Measurements from ENCODE around the gene NKAIN4.
A peak's percentile ranks its signal among the peaks of the same experiment; 100 is the strongest.

NKAIN4 gene

GRCh38 chr20:63254232-63254605 lies at the start of gene NKAIN4:
TSS of gene NKAIN4 (minus strand) at chr20:63254463. CDS start at chr20:63254450, 13 bp downstream.
- H3K9me3 ChIP-seq (ENCODE audit: control insufficient read depth, insufficient read depth, low read length), result no peaks in the 10 kb centered on the region
- peak within 1 kb of the TSS; percentile 50 for H3K9ac ChIP-seq (ENCODE audit: low read depth, low read length)
- H3K4me1 ChIP-seq (ENCODE audit: insufficient read depth, low read length), result peaks cover 9% of the 10 kb centered on the region; the same call in 1 of the 2 replicates
- no peaks in the 10 kb centered on the region for H3K36me3 ChIP-seq (ENCODE audit: insufficient read depth, low read length)

DNA sequence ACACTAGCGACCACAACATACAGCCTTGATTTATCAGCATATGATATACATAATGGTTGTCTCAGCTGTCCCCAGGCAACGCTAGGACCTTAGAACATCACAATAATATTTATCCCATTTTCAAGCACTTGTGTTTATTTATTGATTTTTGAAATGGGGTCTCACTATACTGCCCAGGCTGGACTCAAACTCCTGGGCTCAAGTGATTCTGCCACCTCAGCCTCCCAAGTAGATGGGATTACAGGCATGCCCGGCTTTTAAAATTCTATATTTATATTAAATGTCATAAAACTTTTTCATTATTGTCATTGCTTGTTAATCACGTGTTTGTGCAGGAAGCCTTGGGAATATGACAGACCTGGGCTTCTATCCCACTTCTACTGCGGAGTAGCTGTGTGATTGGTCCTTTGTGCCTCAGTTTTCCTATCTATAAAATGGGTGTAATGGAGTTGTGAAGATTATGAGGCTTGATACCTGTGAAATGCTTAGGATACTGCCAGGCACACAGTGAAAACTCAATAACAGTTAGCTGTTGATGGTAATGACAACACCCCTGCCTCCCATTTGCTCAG lies 48.9 kb upstream of the NKAIN4 start:
- H3K9ac ChIP-seq (ENCODE audit: low read depth, low read length), result no peak overlapping the region
- no peaks in the 10 kb centered on the region for H3K9me3 ChIP-seq (ENCODE audit: control insufficient read depth, insufficient read depth, low read length)
- no peaks in the 10 kb centered on the region for H3K4me1 ChIP-seq (ENCODE audit: insufficient read depth, low read length)
- no peaks in the 10 kb centered on the region for H3K36me3 ChIP-seq (ENCODE audit: insufficient read depth, low read length)

DNA sequence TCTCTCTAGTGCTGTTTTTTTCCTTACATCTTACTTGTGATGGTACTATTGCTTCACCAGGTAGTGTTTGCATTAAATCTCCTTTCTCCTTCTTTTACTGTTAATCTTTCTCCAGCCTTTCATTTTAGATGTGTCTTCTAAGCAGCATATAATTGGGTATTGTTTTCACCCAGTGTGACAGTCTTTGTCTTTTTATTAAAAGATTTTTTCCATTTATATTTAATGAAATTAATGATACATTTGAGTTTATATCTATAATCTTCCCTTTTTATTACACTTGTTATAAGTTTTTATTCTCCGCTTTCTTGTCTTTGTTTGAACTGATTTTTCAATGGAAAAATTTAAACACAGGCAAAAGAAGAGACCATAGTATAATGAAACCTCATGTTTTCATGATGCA lies 47.4 kb upstream of the NKAIN4 start:
- Histone ChIP-seq H3K36me3 (ENCODE audit: insufficient read depth, low read length) (no peaks in the 10 kb centered on the region), H3K9ac (ENCODE audit: low read depth, low read length) (no peak overlapping the region), H3K4me1 (ENCODE audit: insufficient read depth, low read length) (no peaks in the 10 kb centered on the region), H3K9me3 (ENCODE audit: control insufficient read depth, insufficient read depth, low read length) (no peaks in the 10 kb centered on the region)

DNA sequence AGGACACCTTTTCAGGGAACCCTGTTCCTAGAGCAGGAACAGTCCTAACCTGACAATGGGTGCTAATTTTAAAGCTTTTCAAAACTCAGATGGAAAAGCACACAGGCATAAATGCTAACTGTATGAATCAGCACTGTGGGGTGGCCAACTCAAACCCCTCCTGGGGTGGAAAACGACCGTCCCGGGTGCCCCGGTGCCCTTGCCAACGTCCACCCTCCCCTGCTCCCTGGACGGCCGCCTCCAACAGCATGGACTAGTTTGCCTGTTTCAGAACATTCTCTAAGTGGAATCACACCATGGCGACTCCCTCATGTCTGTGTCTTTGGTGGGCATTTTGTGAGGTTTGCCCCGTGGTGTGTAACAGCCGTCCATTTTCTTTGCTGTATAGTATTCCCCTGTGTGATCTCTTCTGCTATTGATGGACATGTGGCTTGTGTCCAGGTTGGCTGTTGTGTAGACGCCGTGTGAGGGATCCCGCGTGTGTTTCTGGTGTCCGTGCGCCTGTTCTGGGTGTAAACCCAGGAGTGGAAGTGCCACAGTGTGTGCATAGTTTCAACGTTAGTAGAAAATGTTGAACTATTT lies 44.6 kb upstream of the NKAIN4 start:
- Histone ChIP-seq H3K4me1 (ENCODE audit: insufficient read depth, low read length) (peaks cover 3% of the 10 kb centered on the region), H3K36me3 (ENCODE audit: insufficient read depth, low read length) (no peaks in the 10 kb centered on the region), H3K9me3 (ENCODE audit: control insufficient read depth, insufficient read depth, low read length) (no peaks in the 10 kb centered on the region), H3K9ac (ENCODE audit: low read depth, low read length) (no peak overlapping the region)

DNA sequence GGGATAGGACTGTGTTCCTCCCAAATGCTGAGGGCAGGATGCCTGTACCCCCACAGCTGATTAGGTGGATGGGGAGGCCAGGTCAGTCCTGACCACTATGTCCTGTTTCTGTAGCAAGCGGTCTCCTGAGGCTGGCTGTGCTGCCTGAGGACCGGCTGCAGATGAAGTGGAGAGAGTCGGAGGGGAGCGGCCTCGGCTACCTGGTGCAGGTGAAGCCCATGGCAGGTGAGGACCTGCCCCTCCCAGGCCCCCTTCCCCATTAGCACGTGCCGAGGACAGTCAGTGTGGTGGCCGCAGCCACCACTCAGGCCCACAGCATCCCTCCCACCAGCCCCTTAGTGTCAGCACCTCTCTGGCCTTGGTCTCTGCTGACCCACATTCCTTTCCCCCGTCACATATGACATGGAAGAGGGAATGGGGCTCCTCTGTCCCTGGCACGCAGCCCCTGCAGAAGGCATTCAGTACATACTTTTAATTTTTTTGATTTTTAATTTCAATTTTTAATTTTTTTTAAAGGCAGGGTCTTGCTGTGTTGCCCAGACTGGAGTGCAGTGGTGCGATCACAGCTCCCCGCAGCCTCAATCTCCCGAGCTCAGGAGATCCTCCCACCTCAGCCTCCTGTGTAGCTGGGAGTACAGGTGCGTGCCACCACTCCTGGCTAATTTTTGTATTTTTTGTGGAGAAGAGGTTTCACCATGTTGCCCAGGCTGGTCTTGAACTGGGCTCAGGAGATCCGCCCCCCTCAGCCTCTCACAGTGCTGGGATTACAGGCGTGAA lies 43.7 kb upstream of the NKAIN4 start:
- H3K9ac ChIP-seq (ENCODE audit: low read depth, low read length), result no peak overlapping the region
- H3K36me3 ChIP-seq (ENCODE audit: insufficient read depth, low read length), result no peaks in the 10 kb centered on the region
- peaks cover 3% of the 10 kb centered on the region for H3K4me1 ChIP-seq (ENCODE audit: insufficient read depth, low read length)
- no peaks in the 10 kb centered on the region for H3K9me3 ChIP-seq (ENCODE audit: control insufficient read depth, insufficient read depth, low read length)

DNA sequence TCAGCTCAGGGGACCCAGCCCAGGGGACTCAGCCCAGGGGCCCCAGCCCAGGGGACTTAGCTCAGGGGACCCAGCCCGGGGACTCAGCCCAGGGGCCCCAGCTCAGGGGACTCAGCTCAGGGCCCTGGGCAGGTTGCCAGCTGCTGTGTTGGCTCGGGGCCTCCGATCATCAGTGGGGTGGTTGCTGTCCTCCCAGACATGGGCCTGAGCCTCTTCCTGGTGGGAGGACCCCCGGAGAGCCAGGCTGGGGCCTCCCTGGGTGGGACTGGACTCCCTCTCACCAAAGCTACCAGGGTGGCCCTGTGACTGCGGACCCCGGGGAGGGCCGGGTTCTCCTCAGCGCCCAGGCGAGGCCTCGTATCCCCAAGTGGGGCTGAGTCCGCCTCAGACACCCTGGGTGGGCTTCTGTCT lies 43.1 kb upstream of the NKAIN4 start:
- H3K4me1 ChIP-seq (ENCODE audit: insufficient read depth, low read length), result peaks cover 3% of the 10 kb centered on the region
- no peaks in the 10 kb centered on the region for H3K9me3 ChIP-seq (ENCODE audit: control insufficient read depth, insufficient read depth, low read length)
- H3K36me3 ChIP-seq (ENCODE audit: insufficient read depth, low read length), result no peaks in the 10 kb centered on the region
- no peak overlapping the region for H3K9ac ChIP-seq (ENCODE audit: low read depth, low read length)

DNA sequence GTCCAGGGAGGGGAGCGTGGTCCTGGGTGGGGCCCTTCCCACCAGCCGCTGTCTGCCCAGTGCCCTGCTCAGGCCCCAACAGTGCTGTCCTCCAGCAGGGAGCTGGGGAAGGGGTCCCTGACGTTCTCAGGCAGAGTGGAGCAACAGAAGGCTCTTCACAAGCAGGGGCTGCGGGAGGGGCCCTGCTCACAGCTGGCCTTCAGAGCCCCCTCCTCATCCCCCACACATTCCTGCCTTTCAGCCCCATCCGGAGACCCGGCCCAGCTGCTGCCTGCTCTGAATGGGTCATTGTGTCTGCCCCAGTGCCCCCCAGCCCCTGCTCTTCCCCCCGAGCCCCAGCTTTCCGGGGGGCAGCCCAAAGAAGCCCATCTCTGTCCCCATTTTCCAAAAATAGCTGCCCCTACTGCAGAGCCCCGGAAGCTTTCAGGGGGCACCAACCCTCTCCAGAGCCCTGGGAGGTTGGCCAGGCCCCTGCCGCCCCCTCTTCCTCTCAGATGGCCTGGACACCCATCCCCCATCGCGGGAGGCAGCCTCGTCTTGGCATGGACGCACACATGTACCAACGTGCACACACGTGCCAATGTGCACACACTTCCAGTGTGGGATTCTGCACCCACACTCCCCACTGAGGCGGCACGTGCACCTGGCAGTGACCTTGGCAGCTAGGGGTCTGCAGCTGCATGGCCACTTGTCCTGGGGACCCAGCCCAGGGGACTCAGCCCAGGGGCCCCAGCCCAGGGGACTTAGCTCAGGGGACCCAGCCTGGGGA lies 42.5 kb upstream of the NKAIN4 start:
- Histone ChIP-seq H3K9me3 (ENCODE audit: control insufficient read depth, insufficient read depth, low read length) (no peaks in the 10 kb centered on the region), H3K4me1 (ENCODE audit: insufficient read depth, low read length) (peaks cover 3% of the 10 kb centered on the region), H3K9ac (ENCODE audit: low read depth, low read length) (no peak overlapping the region), H3K36me3 (ENCODE audit: insufficient read depth, low read length) (no peaks in the 10 kb centered on the region)

GRCh38 chr20:63295846-63296245 lies 41.6 kb upstream of the NKAIN4 start:
- H3K4me1 ChIP-seq (ENCODE audit: insufficient read depth, low read length), result peaks cover 6% of the 10 kb centered on the region
- H3K36me3 ChIP-seq (ENCODE audit: insufficient read depth, low read length), result no peaks in the 10 kb centered on the region
- H3K9ac ChIP-seq (ENCODE audit: low read depth, low read length), result no peak overlapping the region
- H3K9me3 ChIP-seq (ENCODE audit: control insufficient read depth, insufficient read depth, low read length), result no peaks in the 10 kb centered on the region

- H3K36me3 ChIP-seq (ENCODE audit: insufficient read depth, low read length), result no peaks in the 10 kb centered on the region
- H3K4me1 ChIP-seq (ENCODE audit: insufficient read depth, low read length), result peaks cover 8% of the 10 kb centered on the region
- H3K9me3 ChIP-seq (ENCODE audit: control insufficient read depth, insufficient read depth, low read length), result no peaks in the 10 kb centered on the region
- no peak overlapping the region for H3K9ac ChIP-seq (ENCODE audit: low read depth, low read length)
Observed at GRCh38 chr20:63295422-63295821, 41.2 kb upstream of the NKAIN4 start.

DNA sequence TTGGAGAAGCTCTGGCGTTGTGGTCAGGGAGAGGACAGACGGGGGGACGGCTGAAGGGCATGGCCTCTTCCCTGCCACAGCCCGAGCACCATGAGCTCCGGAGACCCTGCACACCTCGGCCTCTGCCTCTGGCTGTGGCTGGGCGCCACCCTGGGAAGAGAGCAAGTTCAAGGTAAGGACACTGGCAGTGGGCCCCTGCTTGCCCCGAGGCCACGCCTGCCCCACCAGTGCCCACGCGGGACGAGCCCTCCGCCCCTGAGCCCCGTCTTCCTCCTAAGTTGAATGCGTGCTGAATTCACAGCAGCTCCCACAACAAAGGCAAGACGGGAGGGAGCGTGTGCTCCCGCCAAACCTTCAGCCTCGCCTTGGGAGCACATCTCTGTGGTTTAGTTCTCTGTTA lies 40.8 kb upstream of the NKAIN4 start:
- H3K4me1 ChIP-seq (ENCODE audit: insufficient read depth, low read length), result peaks cover 8% of the 10 kb centered on the region
- H3K9ac ChIP-seq (ENCODE audit: low read depth, low read length), result no peak overlapping the region
- H3K9me3 ChIP-seq (ENCODE audit: control insufficient read depth, insufficient read depth, low read length), result no peaks in the 10 kb centered on the region
- H3K36me3 ChIP-seq (ENCODE audit: insufficient read depth, low read length), result no peaks in the 10 kb centered on the region

DNA sequence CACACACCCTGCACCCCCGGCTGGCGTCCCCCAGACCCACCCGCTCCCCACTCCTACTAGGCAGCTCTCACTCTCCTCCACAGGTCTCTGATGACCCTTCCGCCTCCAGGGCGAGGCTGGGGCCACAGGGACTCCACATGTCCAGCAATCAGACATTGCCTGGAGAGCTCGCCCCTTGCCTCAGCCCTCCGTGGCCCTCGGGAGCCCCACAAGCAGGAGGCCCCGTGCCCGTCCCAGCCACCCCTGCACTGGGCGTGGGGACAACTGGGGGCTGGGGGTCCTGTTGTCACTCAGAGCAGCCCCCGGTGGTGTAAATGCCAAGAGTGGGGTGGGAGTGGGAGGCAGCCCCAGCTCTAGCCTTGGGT lies 40.3 kb upstream of the NKAIN4 start:
- no peak overlapping the region for H3K9ac ChIP-seq (ENCODE audit: low read depth, low read length)
- peaks cover 8% of the 10 kb centered on the region for H3K4me1 ChIP-seq (ENCODE audit: insufficient read depth, low read length)
- H3K9me3 ChIP-seq (ENCODE audit: control insufficient read depth, insufficient read depth, low read length), result no peaks in the 10 kb centered on the region
- no peaks in the 10 kb centered on the region for H3K36me3 ChIP-seq (ENCODE audit: insufficient read depth, low read length)

DNA sequence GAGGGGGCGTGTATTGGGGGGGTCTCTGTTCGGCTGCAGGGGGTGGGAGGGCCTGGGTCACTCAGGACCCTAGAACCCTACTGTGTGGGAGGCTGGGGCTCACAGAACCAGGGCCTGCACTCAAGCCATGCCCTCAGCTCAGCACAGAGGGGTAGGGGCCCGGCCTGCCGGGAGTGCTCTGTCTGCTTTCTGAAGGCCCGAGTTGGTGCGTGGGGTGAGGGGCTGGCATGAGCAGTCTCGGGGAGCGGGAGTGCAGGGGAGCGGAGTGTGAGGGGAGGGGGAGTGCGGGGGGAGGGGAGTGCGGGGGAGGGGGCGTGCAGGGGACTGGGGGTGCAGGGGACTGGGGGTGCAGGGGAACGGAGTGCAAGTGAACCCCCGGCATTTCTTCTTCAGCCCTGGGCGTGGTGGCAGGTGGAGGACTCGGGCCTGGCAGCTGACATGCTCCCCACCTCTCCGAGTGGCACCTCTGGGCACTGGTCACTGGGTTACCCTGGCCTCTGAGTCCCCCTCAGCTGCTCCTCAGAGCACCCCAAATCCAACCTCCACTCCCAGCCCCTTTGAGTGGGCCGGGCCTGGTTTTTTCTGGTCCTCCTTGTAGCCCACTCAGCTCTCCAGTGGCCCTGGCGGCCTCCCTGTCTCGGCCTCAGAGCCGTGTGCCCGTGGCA lies 39.7 kb upstream of the NKAIN4 start:
- Histone ChIP-seq H3K4me1 (ENCODE audit: insufficient read depth, low read length) (peaks cover 8% of the 10 kb centered on the region), H3K9me3 (ENCODE audit: control insufficient read depth, insufficient read depth, low read length) (no peaks in the 10 kb centered on the region), H3K36me3 (ENCODE audit: insufficient read depth, low read length) (no peaks in the 10 kb centered on the region), H3K9ac (ENCODE audit: low read depth, low read length) (no peak overlapping the region)

GRCh38 chr20:63293456-63293855 lies 39.2 kb upstream of the NKAIN4 start:
- H3K9me3 ChIP-seq (ENCODE audit: control insufficient read depth, insufficient read depth, low read length), result no peaks in the 10 kb centered on the region
- no peaks in the 10 kb centered on the region for H3K36me3 ChIP-seq (ENCODE audit: insufficient read depth, low read length)
- peaks cover 8% of the 10 kb centered on the region for H3K4me1 ChIP-seq (ENCODE audit: insufficient read depth, low read length)
- no peak overlapping the region for H3K9ac ChIP-seq (ENCODE audit: low read depth, low read length)

DNA sequence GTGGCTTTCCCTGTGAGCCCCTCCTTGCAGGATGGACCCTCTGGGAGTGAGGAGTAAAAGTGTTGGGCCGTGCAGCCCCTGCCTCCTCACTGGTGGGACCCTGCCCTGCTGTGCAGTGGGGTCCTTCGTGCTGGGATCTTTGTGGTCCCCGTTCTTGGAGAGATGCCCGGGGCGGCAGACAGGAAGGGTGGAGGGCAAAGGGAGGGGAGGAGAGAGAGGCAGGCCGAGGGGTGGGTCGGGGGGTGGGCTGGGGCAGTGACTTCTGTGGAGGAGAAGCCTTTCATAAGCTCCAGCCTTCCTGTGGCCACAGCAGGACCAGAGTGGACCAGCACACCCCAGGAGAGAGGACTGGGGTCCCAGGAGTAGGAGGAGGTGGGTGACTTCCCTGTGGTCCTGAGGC lies 38.6 kb upstream of the NKAIN4 start, which contains the start of gene COL20A1:
TSS of gene COL20A1 (plus strand) at position 283 of the 400 bp plus-strand sequence. CDS start 1,922 bp downstream, outside the sequence.
- H3K9ac ChIP-seq (ENCODE audit: low read depth, low read length), result no peak within 1 kb of the TSS
- H3K36me3 ChIP-seq (ENCODE audit: insufficient read depth, low read length), result no peaks in the 10 kb centered on the region
- H3K4me1 ChIP-seq (ENCODE audit: insufficient read depth, low read length), result peaks cover 8% of the 10 kb centered on the region
- H3K9me3 ChIP-seq (ENCODE audit: control insufficient read depth, insufficient read depth, low read length), result no peaks in the 10 kb centered on the region

Measured in ES-I3 (cell line).